Fibroblast of gingiva (primary cell): ENCODE results near the gene PITPNM3.

ENCODE experiments used
- DNase-seq: peaks from one replicate; pipeline ENCODE4 v3.0.0-alpha.2; 2011; ENCODE audit warnings: low read depth

The PITPNM3 gene

DNA sequence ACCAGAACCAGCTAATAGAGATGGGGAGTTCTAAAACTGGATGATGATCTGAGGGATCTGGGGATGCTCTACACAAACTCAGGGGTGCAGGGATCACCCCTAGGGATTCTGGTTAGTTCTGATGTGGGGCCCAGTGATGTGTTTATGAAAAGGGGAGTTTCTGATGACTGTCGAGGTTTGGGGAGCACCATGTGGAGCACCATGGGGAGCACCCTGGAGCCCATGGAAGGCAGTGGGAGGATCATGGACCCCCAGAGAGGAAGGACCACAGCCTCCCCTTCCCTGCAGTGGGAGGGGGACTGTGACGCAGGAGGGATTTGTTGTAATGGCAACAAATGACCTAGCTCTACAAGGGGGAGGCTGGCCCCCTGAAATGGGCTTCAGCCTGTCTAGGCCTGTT is 93.7 kb downstream of the PITPNM3 start:
- no peak for DNase-seq

DNA sequence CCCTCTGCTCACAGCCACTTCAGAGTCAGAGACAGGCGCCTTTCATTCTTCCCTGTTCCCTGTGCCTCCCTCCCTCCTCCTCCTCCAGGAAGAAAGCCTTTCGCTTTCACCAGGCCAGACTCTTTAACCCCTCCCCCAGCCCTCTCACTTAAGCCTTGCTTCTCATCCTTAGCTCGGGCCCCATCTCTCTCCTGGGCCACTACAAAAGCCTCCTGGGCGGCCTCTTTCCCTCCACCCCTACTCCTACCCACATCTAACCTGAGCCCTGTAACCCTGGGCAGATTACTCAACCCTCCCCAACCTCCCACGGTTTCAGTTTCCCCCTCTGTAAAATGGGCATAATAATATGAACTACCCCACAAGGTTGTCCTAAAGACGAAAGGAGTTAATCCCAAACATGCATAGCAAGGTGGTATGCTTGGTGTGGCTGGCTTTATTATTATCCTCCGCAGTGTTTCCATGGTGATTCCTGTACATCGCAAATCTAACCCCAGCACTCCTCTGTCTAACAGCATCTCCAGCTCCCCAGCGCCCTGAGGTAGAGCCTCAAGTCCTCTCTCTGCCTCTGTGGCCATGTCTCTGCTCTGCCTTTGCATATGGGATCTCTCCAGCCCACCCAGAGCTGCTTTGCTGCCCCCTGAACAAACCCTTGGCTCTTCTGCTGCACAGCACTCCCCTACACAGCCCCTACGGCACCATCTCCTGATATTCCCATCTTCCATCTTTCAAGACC is 94.4 kb downstream of the PITPNM3 start:
- DNase-seq: no peak

GRCh38 chr17:6461246-6461645 is 95.1 kb downstream of the PITPNM3 start:
- no peak for DNase-seq

DNA sequence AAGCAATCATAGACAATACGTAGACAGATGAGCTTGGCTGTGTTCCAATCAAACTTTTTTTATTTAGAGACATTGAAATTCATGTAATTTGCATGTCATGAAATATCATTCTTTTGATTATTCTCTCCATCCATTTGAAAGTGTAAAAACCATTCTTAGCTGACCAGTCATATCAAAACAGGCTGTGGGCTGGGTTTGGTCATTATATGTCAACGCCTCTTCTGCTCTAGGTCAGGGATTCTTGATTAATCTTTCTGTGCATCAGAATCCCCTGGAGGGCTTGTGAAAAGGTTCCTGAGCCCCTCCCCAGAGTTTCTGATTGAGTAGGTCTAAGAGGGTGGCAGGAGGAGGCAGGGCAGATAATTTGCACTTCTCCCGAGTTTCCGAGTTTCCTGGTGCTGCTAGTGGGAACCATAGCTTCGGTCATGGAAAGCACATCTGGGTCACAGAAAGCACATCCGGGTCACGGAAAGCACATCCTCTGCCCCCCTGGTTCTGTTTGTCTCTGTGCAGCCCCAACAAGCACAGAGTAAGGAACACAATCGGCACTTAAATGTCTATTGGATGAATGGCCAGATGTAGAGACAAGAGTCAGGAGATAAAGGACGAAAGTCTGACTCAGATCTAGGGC is 95.7 kb downstream of the PITPNM3 start:
- DNase-seq: no peak

GRCh38 chr17:6458460-6458950 is 97.8 kb downstream of the PITPNM3 start:
- no peak for DNase-seq

DNA sequence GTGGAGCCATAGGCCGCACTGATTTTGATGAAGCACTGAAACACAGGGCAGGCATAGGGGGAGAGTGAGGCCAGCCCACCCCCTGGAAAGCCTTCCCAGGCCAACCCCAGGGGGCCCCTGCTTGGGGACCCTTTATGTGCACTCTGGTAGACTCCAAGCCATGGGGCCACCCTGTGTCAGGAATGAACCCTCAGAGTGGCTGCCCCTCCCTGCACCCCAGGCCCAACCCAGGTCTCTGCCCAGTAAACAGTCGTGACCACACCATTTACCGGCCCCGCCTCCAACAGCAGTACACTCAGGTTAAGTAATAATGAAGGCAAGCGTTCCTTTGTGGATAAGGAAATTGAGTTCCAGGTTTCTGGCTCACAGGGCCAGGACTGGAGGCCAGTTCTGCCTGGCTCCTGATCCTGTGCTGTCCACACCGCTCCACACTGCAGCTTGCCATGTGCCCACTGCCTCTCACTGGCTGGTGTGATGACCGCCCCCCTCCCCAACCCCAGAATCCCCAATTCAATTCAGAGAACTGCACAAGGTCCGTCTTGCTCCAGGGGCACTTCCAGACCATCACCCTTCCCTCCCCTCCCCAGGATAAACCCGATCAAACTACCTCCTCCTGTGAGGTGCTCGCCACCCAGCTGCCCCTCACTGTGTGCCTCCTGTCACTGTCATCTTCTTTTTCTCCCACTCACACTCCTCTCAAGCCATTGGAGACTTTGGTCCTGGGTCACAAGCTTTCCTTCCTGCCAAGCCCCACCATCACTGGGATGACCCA is 98.5 kb downstream of the PITPNM3 start:
- DNase-seq: no peak

GRCh38 chr17:6456914-6457687 is 99.3 kb downstream of the PITPNM3 start:
- DNase-seq: peak; percentile 34

DNA sequence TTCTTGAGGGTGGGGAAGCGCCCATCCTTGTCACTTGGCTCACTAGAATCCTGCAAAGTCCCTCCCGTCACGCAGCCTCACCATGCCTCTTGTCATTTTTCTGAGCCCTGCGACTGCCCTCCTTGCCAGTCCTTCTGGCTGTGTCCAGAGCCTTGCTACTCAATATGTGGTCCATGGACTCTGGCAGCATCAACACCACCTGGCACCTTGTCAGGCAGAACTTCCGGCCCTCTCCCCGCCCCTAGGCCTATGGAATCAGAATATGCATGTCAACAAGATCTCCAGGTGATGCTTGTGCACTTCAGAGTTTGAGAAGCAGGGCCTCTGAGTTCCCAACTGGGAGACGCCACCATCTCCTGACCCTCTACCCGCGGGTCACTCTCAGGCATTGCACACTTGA is 100.0 kb downstream of the PITPNM3 start:
- DNase-seq: no peak

- DNase-seq: no peak
These were observed 101.0 kb downstream of the PITPNM3 start for GRCh38 chr17:6455321-6455705.

- DNase-seq: no peak
These were observed 101.6 kb downstream of the PITPNM3 start for GRCh38 chr17:6454495-6455320.

- DNase-seq: no peak
These were observed 102.9 kb downstream of the PITPNM3 start for GRCh38 chr17:6453279-6454024.

DNA sequence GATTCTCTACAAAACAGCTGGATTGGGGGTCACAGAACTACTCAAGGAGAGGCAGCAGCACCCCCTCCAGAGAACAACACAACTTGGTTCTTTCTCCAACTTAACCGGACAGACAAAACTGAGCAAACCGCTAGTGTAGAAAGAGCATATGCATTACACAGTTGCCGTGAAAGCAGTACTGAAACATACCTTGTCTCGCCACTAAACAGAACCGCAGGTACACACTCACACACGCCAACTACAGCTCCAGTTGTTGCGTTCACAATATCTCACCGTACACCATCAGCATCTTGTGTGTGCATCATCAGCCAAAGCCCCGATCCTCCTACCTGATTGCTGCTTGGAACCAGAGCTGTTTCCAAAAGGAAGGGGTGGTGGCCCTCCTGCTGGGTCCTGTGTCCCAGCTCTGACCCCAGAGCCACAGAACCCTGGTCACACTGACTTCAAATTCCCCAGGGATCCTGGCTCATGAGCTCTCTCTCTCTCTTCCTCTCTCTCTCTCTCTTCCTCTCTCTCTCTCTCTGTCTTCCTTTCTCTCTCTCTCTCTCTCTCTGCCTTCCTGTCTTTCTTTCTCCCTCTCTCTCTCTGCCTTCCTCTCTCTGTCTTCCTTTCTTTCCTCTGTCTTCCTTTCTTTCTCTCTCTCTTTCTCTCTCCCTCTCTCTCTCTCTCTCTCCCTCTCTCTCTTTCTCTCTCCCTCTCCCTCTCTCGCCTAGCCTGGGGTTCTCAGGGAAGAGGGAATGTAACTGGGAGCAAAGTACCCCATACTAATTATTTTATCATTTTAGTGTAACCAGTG is 103.7 kb downstream of the PITPNM3 start:
- DNase-seq: no peak

DNA sequence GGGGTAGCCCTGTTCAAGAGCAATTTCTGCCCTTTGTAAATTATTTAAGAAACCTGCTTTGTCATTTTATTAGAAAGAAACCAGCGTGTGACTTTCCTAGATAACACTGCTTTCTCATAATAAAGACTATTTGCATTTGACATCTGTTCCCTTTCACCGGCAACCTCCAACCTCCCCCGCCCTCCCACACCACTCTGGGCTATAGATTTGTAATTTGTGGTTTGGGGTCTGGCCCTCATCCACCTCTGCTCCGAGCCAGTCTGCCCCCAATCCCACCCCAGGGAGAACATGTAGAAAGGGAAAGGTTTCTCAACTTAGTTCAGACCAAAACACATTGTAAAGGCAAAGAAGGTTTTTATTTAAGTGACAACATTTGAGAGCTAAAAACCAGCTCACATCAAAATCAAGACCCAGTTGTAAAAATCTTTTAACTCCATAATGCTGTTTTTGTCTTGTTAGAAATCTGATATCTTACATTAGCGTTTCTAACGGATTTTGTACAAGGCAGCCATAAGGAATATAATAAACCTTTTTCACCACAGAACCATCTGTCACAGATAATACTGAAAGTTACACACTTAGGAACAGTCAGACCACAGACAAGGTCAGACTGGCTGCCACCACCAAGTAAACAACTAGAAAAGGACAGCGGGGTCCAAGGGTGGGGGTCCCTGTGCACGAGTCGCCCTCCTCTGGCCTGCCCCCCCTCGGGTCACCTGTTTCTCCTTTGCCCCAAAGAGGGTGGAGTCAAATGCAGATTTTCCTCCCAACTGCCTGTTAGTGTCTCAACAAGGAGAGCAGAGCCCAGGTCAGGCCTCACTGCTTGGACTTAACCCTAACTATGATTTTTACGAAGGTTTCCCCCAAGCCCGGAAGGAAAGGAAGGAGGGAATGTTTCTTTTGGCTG is 105.2 kb downstream of the PITPNM3 start:
- DNase-seq: no peak

DNA sequence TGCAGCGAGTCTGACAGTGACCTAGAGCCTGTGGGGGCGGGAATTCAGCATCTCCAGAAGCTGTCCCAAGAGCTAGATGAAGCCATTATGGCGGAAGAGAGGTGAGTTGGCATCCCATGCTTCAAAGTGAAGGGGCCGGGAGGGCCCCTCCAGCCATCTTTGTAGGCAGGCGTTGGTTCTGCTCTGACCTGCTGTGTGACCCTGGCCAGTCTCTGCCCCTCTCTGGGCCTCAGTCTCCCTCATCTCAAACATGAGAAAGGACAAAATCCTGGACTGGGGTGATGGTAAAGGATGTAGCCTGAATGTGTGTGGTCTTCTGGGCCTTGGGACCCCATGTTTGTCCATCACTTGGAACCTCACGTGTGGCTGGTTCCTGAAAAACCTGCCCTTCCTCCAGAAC is 107.0 kb downstream of the PITPNM3 start:
- DNase-seq: no peak

- no peak for DNase-seq
These were observed 107.9 kb downstream of the PITPNM3 start for GRCh38 chr17:6448473-6448872.

DNA sequence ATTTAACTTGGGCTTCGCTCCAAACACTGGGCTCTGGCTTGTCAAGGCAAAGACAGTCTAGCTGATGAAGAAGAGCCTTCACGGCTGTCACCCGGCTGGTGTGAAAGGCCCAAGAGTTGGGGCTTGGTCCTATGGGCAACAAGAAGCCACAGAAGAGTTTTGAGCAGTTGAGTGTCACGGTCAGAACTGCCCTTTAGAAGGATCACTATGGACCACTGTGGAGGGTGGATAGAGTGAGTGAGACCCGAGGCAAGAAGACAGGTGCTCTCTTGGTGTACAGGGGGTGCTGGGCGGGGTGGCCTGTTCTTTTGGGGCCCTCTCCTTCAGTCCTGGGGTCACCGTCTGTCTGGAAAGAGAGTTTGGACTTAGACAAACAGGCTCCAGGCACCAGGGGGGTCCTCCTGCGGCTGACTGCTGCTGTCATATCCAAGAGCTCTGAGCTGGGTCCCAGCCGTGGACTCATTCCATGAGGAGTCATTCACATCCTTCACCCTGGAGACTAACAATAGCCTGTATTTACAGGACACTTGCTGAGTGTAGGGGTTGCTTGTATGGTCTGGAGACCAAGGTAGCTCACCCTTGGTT is 109.7 kb downstream of the PITPNM3 start:
- no peak for DNase-seq

- no peak for DNase-seq
These were observed 111.6 kb downstream of the PITPNM3 start for GRCh38 chr17:6444571-6445335.
